HepG2 (cell line): Measurements from ENCODE around the gene EFCAB13. TPM values are rescaled to one million over a fixed set of nuclear protein-coding genes. Genes with fewer than 3 reads are reported as not detected.

Experiments
- ATAC-seq: fragments of 200-7000 bp; cut with Tn5 transposase; 3 replicates; pipeline ENCODE4 v1.9.1; 2020; ENCODE audit warnings: mild to moderate bottlenecking, moderate library complexity
- BruUV-seq: library from RNA; stranded (reverse); fragments of 400-500 nt; replicated peaks from 2 replicates; lab custom pipeline; 2021; lab: Mats Ljungman, UMichigan
- CTCF ChIA-PET: fragments of 300-600 bp; formaldehyde crosslinking; extraction: SDS; loops from one replicate; lab custom pipeline; 2021; ENCODE audit warnings: low total read pairs, inconsistent platforms, low intra/inter-chr PET ratio; lab: Yijun Ruan, JAX
- POLR2A ChIA-PET: fragments of 350-600 bp; sonication (Branson Sonifier 250); formaldehyde crosslinking; loops from one replicate; lab custom pipeline; 2020; ENCODE audit warnings: antibody characterized with exemption, inconsistent platforms; lab: Yijun Ruan, JAX
- DNase-seq: peaks from one replicate; pipeline ENCODE4 v3.0.0-alpha.2; 2015; ENCODE audit warnings: low spot score
- FAIRE-seq: peaks from 3 replicates; lab custom pipeline; 2011; peaks lifted over from hg19 to GRCh38; lab: Jason Lieb, UNC
- H2AFZ ChIP-seq: one replicate; pipeline ENCODE4 v1.6.1; 2011; ENCODE audit warnings: low read length, inconsistent platforms
- H3K27ac ChIP-seq: fragments of 300-600 bp; 3 replicates; pipeline ENCODE4 v1.8.0; 2011; ENCODE audit warnings: mixed run types, mild to moderate bottlenecking, mixed read lengths, low read length, inconsistent platforms; ENCODE audit not compliant: insufficient read depth; ENCODE audit errors: extremely low read length
- H3K27me3 ChIP-seq, 2 experiments: fragments of 200-600 bp in 1 of 2; 2 replicates in 1 of 2; 3 replicates in 1 of 2; pipeline versions ENCODE4 v1.6.0 to v1.8.0; 2011; ENCODE audit warnings: low read length in 2 of 2, mild to moderate bottlenecking in 2 of 2, moderate library complexity in 2 of 2, inconsistent platforms in 1 of 2; ENCODE audit not compliant: insufficient read depth in 2 of 2, control insufficient read depth in 1 of 2
- H3K36me3 ChIP-seq, 2 experiments: fragments of 200-600 bp in 1 of 2; replicated peaks in 1 of 2; 2 replicates in 1 of 2; 3 replicates in 1 of 2; pipeline versions ENCODE4 v1.5.1 to v1.8.0; 2011; ENCODE audit warnings: low read length in 2 of 2, inconsistent platforms in 1 of 2; ENCODE audit not compliant: insufficient read depth in 2 of 2, control insufficient read depth in 1 of 2
- H3K4me1 ChIP-seq: 2 replicates; pipeline ENCODE4 v1.5.1; 2012; ENCODE audit warnings: low read length, inconsistent platforms; ENCODE audit not compliant: insufficient read depth
- H3K4me2 ChIP-seq: 2 replicates; pipeline ENCODE4 v1.6.0; 2011; ENCODE audit warnings: low read depth, low read length, inconsistent platforms
- H3K4me3 ChIP-seq, 3 experiments: fragments of 200-600 bp in 1 of 3; sonication (generic), shearing (Covaris generic) in 1 of 3; replicated peaks in 1 of 3; 2 replicates each; pipeline ENCODE4 v1.5.1; 2011 to 2016; ENCODE audit warnings: low read length in 3 of 3, inconsistent platforms in 2 of 3, low read depth in 2 of 3, mild to moderate bottlenecking in 2 of 3, control low read depth in 1 of 3, mixed read lengths in 1 of 3; ENCODE audit not compliant: insufficient read depth in 1 of 3
- H3K79me2 ChIP-seq: one replicate; pipeline ENCODE4 v1.6.1; 2011; ENCODE audit warnings: low read length, inconsistent platforms; ENCODE audit not compliant: insufficient read depth
- H3K9ac ChIP-seq: 2 replicates; pipeline ENCODE4 v1.6.0; 2011; ENCODE audit warnings: mild to moderate bottlenecking, low read depth, low read length, inconsistent platforms; ENCODE audit not compliant: insufficient read depth
- H3K9me3 ChIP-seq: 2 replicates; pipeline ENCODE4 v1.5.1; 2012; ENCODE audit warnings: mild to moderate bottlenecking, low read length
- H4K20me1 ChIP-seq: 2 replicates; pipeline ENCODE4 v1.6.0; 2011; ENCODE audit warnings: inconsistent platforms, mild to moderate bottlenecking, low read length, moderate library complexity; ENCODE audit not compliant: insufficient read depth
- CENPX ChIP-seq: sonication (generic); formaldehyde crosslinking; IDR thresholded peaks from 2 replicates; pipeline ENCODE4 v1.9.0; 2021; ENCODE audit warnings: mild to moderate bottlenecking, missing genetic modification reagents, moderate library complexity
- NFE2L1 ChIP-seq: sonication (generic); formaldehyde crosslinking; IDR thresholded peaks from 2 replicates; pipeline ENCODE4 v1.4.0; 2020; ENCODE audit warnings: missing genetic modification reagents, mild to moderate bottlenecking, borderline replicate concordance
- RBM39 ChIP-seq: fragments of 200-400 bp; formaldehyde crosslinking; IDR thresholded peaks from one replicate; pipeline ENCODE4 v1.6.1; 2018; ENCODE audit warnings: antibody characterized with exemption, mild to moderate bottlenecking, low read depth, low read length; ENCODE audit not compliant: poor library complexity, severe bottlenecking
- REPIN1 ChIP-seq: sonication (generic); formaldehyde crosslinking; IDR thresholded peaks from 2 replicates; pipeline ENCODE4 v1.8.0; 2022; ENCODE audit warnings: missing genetic modification reagents, low read depth, mild to moderate bottlenecking, borderline replicate concordance
- THYN1 ChIP-seq: sonication (generic); formaldehyde crosslinking; IDR thresholded peaks from 2 replicates; pipeline ENCODE4 v1.8.1; 2023; ENCODE audit warnings: low read depth, mild to moderate bottlenecking, moderate library complexity, missing genetic modification reagents, borderline replicate concordance
- ZNF264 ChIP-seq: sonication (generic); formaldehyde crosslinking; IDR thresholded peaks from 2 replicates; pipeline ENCODE4 v1.4.0; 2020; ENCODE audit warnings: missing genetic modification reagents
- ZNF552 ChIP-seq: sonication (generic); formaldehyde crosslinking; IDR thresholded peaks from 2 replicates; pipeline ENCODE4 v1.9.0; 2022; ENCODE audit warnings: missing genetic modification reagents, mild to moderate bottlenecking, borderline replicate concordance
- ZNF607 ChIP-seq: sonication (generic); formaldehyde crosslinking; IDR thresholded peaks from 2 replicates; pipeline ENCODE4 v1.5.1; 2020; ENCODE audit warnings: missing genetic modification reagents, mild to moderate bottlenecking, borderline replicate concordance
- ZZZ3 ChIP-seq: sonication (generic); formaldehyde crosslinking; IDR thresholded peaks from 2 replicates; pipeline ENCODE4 v1.4.0; 2020; ENCODE audit warnings: missing genetic modification reagents, mild to moderate bottlenecking, borderline replicate concordance
- WGBS: methylation state at CpG from one replicate; pipeline ENCODE4 v1.1.6; 2017; ENCODE audit warnings: low lambda C conversion rate; 5-methylcytosine and 5-hydroxymethylcytosine counted together
- in situ Hi-C: cut with HindIII; loops from 2 replicates; pipeline ENCODE4 v1.10.0; 2017; ENCODE audit warnings: low pct_unique_long_range_greater_than_20kb; ENCODE audit not compliant: extremely low pct_ligation_motif_present
- intact Hi-C: fragments of 100-400 bp; cut with micrococcal nuclease; formaldehyde crosslinking; loops from one replicate; pipeline ENCODE4 v1.10.0; 2022; ENCODE audit not compliant: unreplicated experiment
- polyA plus RNA-seq, 8 experiments: library from polyadenylated mRNA; depleted of rRNA in 3 of 8; stranded (reverse) in 7 of 8; unstranded in 1 of 8; fragments of >200 nt; fragmentation: Illumina TruSeq in 4 of 8; extraction: Trizol in 4 of 8; gene quantifications; 2 replicates each; pipeline versions ENCODE4 v1.2.1 to v1.2.3, GENCODE V29; 2011 to 2016; ENCODE audit warnings: low read depth in 4 of 8, missing spikeins in 1 of 8, mixed read lengths in 1 of 8; ENCODE audit not compliant: insufficient read depth in 1 of 8
- total RNA-seq, 5 experiments: library from RNA; depleted of rRNA; stranded (reverse); fragments of >200 nt; fragmentation: Illumina TruSeq; extraction: Trizol; gene quantifications; 2 replicates each; pipeline ENCODE4 v1.2.3, GENCODE V29; 2016; ENCODE audit warnings: low read depth in 1 of 5
- TF ChIP-seq, protein P1 (sequence below): sonication (generic); formaldehyde crosslinking; IDR thresholded peaks from 2 replicates; pipeline ENCODE4 v1.5.1; 2020; ENCODE audit warnings: mild to moderate bottlenecking, missing genetic modification reagents, moderate library complexity

Gene EFCAB13
- total and polyA plus RNA-seq, 2 of the 13 experiments (the other 11 are each of a cell fraction or from before 2014, with no cell fraction given) = 0.22 to 0.71 TPM

DNA sequence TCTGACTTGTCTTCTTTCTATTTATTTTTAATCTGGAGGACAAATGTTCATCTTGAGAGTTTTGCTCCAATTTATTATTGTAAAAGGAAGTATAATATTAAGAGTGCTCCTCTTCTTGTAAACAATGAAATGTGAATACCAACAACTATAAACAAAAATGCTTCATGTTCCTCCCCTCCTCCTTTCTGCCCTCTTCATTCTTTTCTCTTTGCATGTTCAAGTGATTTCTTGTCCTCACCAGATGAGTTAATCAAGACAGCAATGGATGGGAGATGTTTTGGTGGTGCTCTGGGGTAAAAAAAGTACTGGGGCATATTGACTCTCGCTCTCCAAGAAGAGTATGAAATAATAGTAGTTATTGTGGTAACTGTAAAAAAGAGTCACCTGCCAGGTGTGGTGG is 45.8 kb upstream of the EFCAB13 start:
- in situ Hi-C loops = no loop called here
- intact Hi-C loops = no loop called here

More for the DNA sequence above, 45.8 kb upstream of the EFCAB13 start:
- no peaks in the 10 kb centered on the region for H4K20me1 ChIP-seq
- ATAC-seq = no peak
- no peaks in the 10 kb centered on the region for H3K79me2 ChIP-seq
- H3K27me3 ChIP-seq = peaks cover 0 to 21% of the 10 kb centered on the region in 2 experiments; a peak in 3 of 5 replicates
- no peak overlapping the region for H3K27ac ChIP-seq
- H3K9me3 ChIP-seq = no peaks in the 10 kb centered on the region
- ChIA-PET CTCF (no interaction called here), POLR2A (no interaction called here)
- BruUV-seq = no TSS peak
- H3K9ac ChIP-seq = no peak overlapping the region
- DNase-seq = no peak
- H2AFZ ChIP-seq = no peak overlapping the region
- H3K36me3 ChIP-seq = no peaks in the 10 kb centered on the region
- WGBS = 58% methylated on average over 1 of the region's 1 CpG
- peaks cover 23% of the 10 kb centered on the region for H3K4me1 ChIP-seq
- H3K4me2 ChIP-seq = no peak overlapping the region
- H3K4me3 ChIP-seq = no peak overlapping the region
- no peak for FAIRE-seq
- TF ChIP-seq CENPX (no peak), ZZZ3 (CRISPR knock-in tag) (no peak), NFE2L1 (CRISPR knock-in tag) (no peak), ZNF552 (no peak), THYN1 (CRISPR knock-in tag) (no peak), ZNF607 (CRISPR knock-in tag) (no peak), ZNF264 (CRISPR knock-in tag) (no peak), REPIN1 (no peak), RBM39 (no peak)
- TF ChIP-seq, protein P1, sequence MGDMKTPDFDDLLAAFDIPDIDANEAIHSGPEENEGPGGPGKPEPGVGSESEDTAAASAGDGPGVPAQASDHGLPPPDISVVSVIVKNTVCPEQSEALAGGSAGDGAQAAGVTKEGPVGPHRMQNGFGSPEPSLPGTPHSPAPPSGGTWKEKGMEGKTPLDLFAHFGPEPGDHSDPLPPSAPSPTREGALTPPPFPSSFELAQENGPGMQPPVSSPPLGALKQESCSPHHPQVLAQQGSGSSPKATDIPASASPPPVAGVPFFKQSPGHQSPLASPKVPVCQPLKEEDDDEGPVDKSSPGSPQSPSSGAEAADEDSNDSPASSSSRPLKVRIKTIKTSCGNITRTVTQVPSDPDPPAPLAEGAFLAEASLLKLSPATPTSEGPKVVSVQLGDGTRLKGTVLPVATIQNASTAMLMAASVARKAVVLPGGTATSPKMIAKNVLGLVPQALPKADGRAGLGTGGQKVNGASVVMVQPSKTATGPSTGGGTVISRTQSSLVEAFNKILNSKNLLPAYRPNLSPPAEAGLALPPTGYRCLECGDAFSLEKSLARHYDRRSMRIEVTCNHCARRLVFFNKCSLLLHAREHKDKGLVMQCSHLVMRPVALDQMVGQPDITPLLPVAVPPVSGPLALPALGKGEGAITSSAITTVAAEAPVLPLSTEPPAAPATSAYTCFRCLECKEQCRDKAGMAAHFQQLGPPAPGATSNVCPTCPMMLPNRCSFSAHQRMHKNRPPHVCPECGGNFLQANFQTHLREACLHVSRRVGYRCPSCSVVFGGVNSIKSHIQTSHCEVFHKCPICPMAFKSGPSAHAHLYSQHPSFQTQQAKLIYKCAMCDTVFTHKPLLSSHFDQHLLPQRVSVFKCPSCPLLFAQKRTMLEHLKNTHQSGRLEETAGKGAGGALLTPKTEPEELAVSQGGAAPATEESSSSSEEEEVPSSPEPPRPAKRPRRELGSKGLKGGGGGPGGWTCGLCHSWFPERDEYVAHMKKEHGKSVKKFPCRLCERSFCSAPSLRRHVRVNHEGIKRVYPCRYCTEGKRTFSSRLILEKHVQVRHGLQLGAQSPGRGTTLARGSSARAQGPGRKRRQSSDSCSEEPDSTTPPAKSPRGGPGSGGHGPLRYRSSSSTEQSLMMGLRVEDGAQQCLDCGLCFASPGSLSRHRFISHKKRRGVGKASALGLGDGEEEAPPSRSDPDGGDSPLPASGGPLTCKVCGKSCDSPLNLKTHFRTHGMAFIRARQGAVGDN (CRISPR knock-in tag) = no peak
